GM19025 (cell line): ENCODE data around the gene TSPAN32.

Experiments
- ATAC-seq: cut with Tn5 transposase; IDR thresholded peaks from one replicate; pipeline ENCODE4 v1.9.1; 2021; ENCODE audit warnings: mild to moderate bottlenecking, low read depth, moderate library complexity; ENCODE audit not compliant: unreplicated experiment

The TSPAN32 gene

DNA sequence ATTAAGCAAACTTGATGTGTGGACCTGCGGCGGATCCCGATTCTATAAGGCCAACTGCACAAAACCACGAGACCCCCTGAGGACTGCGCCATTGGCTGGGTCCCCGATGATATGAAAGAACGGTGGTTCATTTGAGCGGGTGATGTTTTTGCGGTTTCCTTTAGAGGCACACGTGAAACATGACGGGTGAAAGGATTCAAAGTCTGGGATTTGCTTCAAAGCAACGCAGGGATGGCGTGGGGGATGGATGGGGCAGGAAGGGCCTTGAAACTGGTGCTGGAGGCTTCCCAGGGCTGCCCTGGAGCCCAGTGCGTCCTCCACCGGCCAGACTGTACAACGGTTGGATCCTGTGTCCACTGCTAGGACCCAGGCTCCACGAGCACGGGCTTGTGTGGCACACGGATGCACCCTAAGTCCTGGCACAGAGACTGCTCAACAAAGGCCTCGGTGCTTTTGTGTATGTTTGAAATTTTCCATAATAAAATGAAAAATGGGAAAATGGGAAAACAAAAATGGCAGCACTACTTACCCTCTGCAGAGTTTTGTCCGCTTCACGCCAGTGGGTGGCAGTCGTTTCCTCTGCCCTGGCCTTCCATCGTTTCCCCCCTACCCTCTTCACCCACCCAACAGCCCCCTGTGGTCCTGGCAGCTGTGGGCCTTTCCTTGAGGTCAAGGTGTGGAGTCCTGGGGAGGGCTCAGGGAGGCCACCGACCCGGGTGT, 35.1 kb upstream of the TSPAN32 start:
- ATAC-seq = no peak

DNA sequence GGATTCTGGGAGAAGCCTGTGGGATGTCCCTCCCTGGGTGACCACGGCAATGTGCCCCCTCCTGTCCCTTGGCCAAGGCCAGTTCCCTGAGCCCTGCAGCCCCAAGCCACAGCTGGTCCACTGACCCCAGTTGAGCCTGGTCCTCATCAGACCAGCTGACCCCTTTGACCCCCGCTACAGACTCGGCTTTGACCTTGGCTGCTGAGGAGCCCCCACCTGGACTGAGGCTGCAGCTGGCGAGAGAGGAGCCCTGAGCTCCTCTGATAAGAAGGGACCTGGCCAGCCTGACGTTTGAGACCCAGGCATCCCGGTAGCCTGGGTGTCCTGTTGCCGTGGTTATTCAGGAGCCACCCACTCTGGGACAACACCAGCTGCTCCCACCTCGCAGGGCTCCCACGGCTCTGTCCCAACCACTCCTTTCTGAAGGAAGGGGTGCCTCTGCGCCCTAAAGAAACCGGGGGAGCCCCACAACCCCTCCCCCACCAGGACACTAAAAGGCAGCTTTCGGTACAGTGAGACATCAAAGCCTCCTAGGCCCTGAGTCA, 34.4 kb upstream of the TSPAN32 start:
- no peak for ATAC-seq

DNA sequence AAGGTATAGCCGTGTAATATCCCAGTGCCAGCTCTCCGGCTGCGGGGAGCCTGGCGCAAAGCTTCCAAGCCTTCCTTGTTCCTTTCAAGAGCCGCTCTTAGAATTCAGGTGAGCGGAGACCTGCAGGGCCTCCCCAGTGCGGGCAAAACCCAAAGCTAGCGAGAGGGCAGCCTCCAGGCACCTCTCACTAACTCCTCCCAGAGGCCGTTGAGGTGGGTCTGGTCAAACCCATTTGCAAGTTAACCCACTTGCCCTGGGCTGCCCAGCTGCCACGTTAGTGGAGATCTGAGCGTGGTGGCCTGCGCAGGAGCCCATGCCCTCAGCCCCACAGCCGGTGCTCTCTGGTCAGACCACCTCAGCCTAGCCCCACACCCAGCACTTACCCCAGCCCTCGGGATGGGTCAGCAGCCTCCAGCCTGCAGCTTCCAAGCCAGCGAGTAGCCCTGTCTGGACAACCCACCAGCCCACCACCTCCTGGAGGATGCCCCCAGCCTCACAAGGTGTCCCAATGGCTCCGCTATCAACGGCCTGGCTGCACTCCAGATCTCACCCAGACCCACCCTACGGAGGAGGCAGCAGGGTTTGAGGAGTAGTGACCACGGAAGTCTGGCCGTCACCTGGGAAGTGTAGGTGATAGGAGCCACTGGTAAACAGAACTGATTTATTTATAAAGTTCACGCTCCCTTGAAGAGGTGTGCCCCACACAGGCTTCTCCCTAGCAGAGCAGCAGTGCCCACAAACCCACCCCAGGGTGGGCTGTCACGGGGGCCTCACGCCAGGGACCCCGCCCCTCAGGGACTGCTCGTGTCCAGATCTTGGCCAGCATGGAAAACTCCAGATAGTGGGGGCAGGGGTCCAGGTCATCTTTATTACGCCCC, 33.7 kb upstream of the TSPAN32 start:
- no peak for ATAC-seq

DNA sequence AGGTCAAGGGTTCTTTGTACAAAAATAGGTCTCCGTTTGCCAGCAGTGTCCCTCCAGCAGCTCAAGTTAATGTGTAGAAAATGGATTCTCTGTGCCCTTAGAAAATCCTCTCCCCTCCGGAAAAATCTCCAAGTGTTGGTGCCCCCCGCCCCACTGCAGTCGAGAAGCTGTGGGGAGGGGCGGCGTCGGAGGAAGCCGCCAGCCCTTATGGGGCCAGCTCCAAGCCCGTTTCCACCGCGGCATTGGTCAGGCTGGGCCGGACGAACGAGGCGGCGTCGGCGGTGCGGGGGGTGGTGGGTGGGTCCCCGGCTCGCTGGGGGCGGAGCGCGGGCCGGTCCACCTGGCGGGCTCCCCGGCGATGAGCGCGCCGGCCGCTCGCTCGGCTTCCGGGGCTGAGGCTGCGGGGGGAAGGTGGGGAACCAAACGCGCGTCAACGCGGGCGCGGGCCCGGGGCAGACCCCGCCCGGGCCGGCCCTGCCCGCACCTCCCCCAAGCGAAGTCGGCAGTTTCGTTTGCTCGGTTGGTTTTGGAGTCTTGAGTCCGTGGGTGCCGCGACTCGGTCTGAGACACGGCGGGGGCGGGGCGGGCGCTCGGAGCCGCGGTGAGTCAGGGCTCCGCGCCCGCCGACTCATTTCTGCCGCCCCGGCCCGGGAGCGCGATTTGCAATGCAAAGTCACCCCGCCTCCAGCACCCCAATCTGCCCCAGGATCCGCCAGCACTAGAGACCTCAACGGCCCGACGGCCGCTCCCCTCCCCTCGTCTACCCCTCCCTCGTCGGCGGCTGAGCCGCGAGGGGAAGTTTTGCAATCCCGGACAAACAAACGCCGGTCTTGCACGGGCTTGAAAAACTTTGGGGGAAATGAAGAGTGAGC, 32.8 kb upstream of the TSPAN32 start:
- ATAC-seq = no peak

DNA sequence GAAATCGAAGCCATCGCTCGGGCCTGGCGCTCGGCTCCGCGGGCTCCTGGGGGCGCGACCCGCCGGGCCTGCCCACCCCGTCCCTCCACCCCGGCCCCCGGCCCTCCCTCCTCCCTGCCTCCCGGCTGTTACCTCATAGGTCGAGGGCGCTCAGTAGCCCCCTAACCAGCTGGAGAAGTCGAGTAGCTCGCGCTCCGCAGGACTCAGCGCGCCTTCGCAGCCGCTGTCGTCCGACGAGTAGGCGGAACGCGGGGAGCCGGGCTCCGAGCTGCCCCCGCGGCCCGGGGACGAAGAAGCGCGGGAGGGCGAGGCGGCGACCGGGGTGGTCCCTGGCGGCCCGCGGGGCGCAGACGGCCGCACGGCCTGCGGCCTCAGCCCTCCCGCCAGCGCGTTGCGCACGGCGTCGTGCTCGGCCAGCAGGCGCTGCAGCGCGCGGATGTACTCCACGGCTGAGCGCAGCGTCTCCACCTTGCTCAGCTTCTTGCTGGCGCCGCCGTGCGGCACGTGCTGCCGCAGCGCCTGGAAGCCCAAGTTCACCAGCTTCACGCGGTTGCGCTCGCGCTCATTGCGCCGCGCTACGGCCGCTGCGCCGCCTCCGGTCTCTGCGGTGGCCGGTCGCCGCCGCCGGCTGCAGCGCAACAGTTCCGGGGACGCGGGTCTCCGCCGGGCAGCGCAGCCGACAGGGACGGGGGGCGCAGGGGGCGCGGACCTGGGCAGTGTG, 32.1 kb upstream of the TSPAN32 start:
- no peak for ATAC-seq

DNA sequence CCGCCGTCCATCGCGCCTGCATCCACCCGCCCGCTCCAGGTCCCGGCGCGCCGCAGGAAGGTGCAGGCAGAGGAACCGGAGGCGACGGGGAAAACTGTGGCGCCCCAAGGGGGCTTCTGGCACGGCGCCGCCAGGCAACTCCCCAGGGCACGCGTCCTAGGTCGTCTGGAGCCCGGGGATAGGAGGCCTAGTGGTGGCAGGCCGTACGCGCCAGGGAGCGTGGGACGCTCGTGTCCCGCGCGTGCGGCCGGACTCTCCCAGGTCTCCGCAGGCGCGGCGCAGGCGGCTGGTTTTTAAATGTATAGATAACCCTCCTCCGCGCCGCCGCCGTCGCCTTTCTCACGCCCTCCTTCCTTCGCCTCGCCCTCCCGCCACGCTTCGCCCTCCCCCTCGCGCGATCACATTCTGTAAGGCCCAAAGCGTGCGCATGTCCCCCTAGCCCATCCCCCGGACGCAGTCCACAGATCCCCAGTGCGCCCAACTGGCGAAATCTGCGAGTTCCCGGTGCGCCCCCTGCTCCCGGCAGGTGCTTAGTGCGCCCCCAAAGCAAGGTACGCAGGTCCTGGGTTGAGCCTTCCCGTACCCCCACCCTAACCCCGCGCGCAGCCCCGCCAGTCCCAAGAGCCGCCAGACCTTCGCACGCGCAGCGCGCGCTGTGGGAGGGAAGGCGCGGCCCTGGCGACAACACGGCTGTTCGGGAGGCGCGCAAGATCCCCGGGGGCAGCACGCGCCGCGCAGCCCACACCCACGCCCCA, 31.3 kb upstream of the TSPAN32 start, which contains the start of gene ASCL2:
TSS of gene ASCL2 (minus strand) at position 267 of the 755 bp plus-strand sequence. CDS start at position 11, 256 bp downstream.
- no peak for ATAC-seq

DNA sequence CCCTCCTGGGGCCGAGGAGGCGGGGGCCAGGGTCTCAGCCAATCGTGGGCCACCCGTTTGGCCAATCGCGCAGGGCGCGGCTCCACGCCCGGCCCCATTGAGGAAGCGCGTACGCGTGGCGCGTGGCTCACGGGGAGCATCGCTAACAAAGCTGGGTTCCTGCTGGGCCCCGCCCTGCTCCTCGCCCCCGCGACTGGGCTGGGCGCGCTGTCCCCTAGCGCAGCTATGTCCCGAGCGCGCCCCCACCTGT, 30.8 kb upstream of the TSPAN32 start:
- no peak for ATAC-seq

DNA sequence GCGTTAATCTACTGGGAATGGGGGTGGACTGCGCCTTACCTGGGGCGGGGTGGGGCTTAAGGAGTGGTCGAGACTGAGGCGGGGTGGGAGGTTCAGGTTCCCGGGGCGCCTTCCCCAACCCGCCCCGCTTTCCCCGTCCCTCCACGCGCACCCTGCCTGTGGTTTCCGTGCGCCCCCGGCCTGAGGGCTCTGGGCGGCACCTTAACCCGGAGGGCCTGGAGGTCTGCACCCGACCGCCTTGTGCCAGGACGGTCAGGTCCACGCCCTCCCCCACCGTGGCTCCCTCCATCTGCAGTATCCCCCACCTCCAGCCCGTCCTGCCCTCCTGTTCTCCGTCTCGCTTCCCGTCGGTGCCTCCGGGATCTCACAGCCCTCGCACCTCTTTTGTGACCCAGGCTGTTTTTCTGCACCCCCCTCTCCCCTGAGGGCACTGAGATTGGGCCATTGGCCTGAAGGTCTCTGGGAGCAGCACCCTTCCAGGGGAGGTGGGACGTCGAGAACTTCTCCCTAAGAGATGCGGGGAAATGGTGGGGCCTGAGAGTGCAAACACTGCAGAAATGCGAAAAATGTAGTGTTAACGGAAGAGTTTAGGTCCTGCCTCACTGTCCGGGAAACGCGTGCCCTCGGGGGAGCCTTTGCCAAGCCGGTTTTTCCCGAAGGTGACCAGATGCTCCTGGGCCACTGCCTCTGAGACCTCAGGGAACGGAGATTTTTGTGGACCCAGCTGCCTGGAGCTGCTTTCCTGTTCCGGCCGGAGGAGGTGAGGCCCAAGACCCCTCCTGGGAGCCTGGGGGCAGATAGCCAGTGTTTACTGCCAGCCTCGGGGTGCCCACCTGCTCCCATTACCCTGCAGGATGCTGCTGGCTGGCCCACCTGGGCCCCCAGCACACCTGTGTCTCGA, 30.2 kb upstream of the TSPAN32 start:
- ATAC-seq = no peak

DNA sequence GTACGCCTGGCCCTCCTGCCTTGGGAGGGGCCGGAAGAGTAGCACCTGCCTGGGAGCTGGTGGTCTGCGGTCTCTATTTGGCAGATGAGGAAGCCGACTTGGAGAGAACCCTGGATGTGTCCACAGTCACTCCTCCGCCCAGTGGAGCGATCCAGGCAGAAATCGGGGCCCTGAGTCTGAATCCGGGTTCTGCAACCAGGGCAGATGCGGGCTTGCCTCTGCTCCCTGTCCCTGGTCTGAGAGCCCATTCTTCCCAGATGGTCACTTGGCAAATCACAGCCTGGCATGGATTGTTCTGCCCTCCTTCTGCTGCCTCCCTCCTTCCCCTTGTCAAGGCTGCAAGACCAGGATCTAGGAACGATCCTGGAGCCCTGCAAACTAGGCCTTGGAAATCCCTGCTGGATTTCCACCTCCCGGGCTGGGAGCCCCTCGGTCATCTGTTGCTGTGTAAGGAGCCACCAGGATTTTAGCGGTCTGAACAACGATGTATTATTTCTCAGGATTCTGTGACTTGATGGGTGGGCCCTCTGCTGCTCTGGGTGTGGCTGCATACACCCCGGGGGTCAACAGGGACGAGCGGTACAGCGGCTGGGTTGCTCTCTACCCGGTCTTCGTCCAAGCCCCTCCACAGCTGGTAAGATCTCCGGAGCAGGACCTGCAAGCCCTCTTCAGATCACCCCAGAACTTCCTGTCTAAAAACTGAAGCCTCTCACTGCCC, 29.4 kb upstream of the TSPAN32 start:
- ATAC-seq = no peak

DNA sequence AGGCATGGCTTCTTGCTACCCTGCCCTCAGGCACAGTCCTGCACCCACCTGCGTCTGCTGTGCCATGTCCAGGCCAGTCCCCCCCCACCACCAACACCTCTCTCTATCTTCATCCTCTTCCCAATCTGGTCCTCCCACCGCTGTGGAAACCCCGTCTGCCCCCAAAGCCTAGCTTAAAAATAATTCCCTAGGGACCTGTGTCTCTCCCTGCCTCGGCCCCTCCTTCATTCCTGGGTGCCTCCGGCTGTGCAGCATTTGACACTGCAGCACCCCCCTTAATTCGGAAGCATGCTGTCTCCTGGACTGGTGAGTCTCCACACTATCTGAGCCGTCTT, 28.9 kb upstream of the TSPAN32 start:
- no peak for ATAC-seq

DNA sequence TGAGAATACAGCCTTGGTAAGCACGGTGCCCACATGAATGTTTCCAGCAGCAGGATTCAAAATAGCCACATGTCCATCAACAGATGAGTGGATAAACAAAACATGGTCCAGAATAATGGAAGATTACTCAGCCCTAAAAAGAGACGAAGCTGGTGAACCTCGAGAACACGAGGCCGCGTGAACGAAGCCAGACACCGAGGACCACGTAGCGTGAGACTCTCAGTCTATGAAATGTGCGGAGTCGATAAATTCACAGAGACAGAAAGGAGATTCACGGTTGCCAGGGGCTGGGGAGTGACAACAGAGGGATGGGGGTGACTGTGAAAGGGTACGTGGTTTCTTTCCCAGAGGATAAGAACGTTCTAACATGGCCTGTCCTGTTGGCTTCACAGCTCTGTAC, 28.5 kb upstream of the TSPAN32 start:
- no peak for ATAC-seq

DNA sequence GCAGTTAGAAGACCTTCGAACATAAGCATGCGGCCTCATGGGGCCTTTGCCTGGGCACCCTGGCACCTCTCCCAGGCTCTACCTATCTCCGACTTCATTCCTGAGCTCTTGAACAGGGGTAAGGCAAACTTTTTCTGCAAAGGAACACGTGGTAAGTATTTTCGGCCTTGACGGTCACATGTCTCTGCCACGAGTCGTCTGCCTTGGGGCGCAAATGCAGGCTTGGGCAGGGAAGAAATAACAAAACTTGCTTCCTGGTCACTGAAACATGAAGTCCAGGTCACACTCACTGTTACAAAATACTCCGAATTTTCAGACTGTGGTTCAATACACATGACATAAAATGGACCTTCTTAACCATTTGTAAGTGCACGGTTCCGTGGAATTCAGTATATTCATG, 28.0 kb upstream of the TSPAN32 start:
- no peak for ATAC-seq

DNA sequence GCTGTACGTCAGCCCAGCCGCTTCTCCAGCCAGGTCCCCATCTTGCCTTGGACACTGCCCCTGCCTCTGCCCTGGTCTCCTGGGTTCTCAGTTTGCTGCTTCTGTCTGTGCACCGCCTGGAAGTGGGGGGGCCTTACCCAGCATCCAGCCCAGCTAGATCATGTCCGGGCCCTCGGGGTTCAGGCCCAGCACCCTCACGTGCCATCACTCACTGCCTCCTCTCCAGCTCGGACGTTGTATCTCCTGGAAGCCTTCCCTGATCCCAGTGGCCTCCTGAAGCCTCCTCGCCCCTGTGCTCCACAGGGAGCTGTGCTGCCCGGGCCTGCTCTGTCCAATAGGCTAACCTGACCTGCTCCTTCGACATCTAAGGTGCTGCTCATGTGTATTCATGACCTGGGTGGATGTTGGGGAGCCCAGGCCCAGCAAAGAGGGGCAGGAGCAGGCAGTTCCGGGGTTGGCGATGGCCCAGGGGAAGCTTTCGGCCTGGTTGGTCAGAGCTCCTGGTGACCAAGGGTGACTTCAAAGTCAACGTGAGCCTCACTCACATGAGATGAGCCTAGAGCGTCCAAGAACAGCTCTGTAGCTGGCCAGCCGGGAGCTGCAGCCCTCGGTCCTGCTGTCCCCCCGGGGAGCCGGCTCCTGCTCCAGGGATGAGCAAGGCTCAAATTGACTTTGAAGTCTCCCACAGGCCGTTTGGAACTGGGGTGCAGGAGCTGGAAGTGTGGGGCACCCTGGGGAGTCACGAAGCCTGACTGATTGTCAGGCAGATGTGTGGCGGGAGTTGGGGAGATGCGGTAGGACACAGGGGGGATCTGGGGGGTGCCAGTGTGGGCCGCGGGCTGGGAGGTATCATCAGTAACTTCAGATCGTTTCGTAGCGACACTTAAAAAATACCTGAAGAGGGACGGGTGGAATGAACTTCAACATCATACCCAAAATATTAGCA, 26.2 kb upstream of the TSPAN32 start:
- ATAC-seq = no peak

DNA sequence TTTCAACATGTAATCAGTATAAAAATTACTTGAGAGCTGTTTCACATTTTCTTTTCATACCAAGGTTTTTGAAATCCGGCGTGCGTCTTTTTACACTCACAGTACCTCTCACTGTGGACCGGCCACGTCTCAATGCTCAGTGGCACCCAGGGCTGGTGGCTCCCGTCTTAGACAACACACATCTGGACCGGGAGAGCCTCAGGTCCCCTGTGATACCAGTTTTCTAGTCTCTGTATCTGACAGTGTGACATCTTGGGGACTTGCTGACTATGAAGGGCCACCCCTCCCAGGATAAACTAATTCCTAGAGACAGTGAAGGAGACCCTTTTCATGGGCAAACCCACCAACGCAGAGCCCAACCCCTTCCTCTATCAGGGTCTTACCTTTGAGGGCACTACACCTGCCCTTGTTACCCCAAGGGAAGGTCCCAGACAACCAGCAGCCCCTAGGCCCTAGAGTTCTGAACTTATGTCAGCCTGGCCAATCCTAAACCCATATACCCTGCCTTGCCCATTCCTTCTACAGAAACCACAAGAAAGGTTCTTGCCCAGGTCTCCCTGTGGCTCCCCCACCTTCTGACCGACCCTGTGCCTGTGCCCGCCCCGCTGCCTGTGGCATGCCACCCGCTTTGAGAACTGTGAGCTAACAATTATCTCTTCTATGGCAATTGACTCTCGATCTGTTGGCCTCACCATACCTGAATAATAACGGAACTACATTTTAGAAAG, 25.4 kb upstream of the TSPAN32 start:
- no peak for ATAC-seq

DNA sequence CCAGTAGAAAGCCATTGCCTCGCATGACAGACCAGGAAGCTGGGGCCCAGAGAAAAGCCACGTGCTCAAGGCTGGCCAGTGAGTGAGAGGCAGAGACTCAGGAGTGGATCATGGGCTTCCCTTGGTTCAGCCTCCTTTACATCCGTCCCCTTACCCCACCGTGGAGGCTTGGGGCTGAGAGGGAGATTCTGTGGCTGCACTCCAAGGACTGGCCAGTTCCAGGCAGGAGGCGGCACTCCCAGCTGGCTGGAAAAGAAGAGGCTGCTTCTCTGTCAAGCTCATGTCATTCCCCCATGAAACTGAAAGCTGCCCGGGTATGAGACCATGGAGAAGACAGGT, 24.8 kb upstream of the TSPAN32 start:
- no peak for ATAC-seq

DNA sequence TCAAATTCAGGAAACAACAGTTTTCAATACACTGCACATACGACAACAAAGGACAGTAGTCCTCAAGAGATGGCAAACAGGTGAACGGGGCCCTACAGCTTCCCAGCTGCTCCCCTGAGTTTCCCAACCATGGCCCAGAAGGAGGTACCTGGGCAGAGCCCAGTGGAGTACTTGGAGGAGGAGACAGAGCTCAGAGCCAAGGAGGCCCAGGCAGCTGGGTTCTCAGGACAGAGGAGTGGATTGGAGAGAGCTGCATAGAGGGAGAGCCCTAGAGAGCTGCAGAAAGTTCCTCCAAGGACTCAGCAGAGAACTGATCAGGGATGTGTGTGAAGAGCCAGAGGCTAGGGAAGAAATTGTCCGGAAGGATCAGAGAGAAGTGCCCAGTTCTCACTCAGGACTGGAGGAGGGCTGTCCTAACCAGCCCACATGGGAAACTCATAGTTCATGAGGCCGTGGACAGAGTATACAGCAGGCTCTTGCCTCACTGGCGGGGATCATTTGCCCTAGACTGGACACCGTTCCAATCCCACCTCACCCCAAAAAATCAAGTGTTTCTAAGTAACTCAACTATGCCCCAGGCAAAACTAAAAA, 23.8 kb upstream of the TSPAN32 start:
- no peak for ATAC-seq
